Bronchial epithelial cell (primary cell): ENCODE results near the gene ACACB. TPM values are rescaled to one million over a fixed set of nuclear protein-coding genes. Genes with fewer than 3 reads are reported as not detected.

Source experiments
- DNase-seq: peaks from one replicate; pipeline ENCODE4 v3.0.0-alpha.2; 2010; ENCODE audit warnings: low read depth
- FAIRE-seq: peaks from 2 replicates; lab custom pipeline; 2011; peaks lifted over from hg19 to GRCh38; lab: Jason Lieb, UNC
- H3K27me3 ChIP-seq: 2 replicates; pipeline ENCODE4 v1.5.1; 2011; ENCODE audit warnings: low read length; ENCODE audit not compliant: control insufficient read depth, insufficient read depth
- H3K36me3 ChIP-seq: 2 replicates; pipeline ENCODE4 v1.5.1; 2011; ENCODE audit warnings: low read length; ENCODE audit not compliant: control insufficient read depth, insufficient read depth
- H3K4me3 ChIP-seq: 2 replicates; pipeline ENCODE4 v1.5.1; 2011; ENCODE audit warnings: mild to moderate bottlenecking, low read depth, low read length, control low read depth
- CTCF ChIP-seq: IDR thresholded peaks from 2 replicates; pipeline ENCODE4 v1.5.1; 2011; ENCODE audit warnings: mild to moderate bottlenecking, moderate library complexity, low read length, control low read depth, inconsistent platforms; ENCODE audit not compliant: insufficient read depth, severe bottlenecking
- total RNA-seq: library from RNA; depleted of rRNA; stranded (reverse); fragments of >200 nt; gene quantifications from 2 replicates; pipeline ENCODE4 v1.2.1, GENCODE V29; 2014

ACACB gene
- total RNA-seq, 1 donor from 2014 or later, result 0.79 TPM

GRCh38 chr12:109261939-109262338 is 145.6 kb downstream of the ACACB start:
- TF ChIP-seq CTCF, result no peak
- FAIRE-seq, result no peak
- Histone ChIP-seq H3K4me3 (no peak overlapping the region), H3K36me3 (no peaks in the 10 kb centered on the region), H3K27me3 (no peaks in the 10 kb centered on the region)
- no peak for DNase-seq

- Histone ChIP-seq H3K27me3 (no peaks in the 10 kb centered on the region), H3K4me3 (no peak overlapping the region), H3K36me3 (no peaks in the 10 kb centered on the region)
- FAIRE-seq (no peak), DNase-seq (no peak)
- no peak for TF ChIP-seq CTCF
These were observed 147.1 kb downstream of the ACACB start for GRCh38 chr12:109263439-109263838.

GRCh38 chr12:109264095-109264942 is 147.9 kb downstream of the ACACB start:
- FAIRE-seq, result no peak
- DNase-seq, result peak; percentile 37
- Histone ChIP-seq H3K4me3 (no peak overlapping the region), H3K36me3 (no peaks in the 10 kb centered on the region), H3K27me3 (no peaks in the 10 kb centered on the region)
- TF ChIP-seq CTCF, result peak; percentile 75

- DNase-seq (no peak), FAIRE-seq (no peak)
- no peaks in the 10 kb centered on the region for H3K27me3 ChIP-seq
- no peak for TF ChIP-seq CTCF
- no peaks in the 10 kb centered on the region for H3K36me3 ChIP-seq
- H3K4me3 ChIP-seq, result no peak overlapping the region
These were observed 148.7 kb downstream of the ACACB start for GRCh38 chr12:109264943-109265650.

- no peak for DNase-seq
- TF ChIP-seq CTCF, result no peak
- FAIRE-seq, result no peak
- Histone ChIP-seq H3K36me3 (no peaks in the 10 kb centered on the region), H3K27me3 (no peaks in the 10 kb centered on the region), H3K4me3 (no peak overlapping the region)
These were observed 149.9 kb downstream of the ACACB start for GRCh38 chr12:109266106-109266879.
